GM10266 (cell line): Measurements from ENCODE around the gene FOXO3B.
"Not testable (repeated sequence)": the region's sequence is repeated elsewhere in the genome, so short reads cannot be mapped to it uniquely, and the experiment has no call there.

Experiments
- DNase-seq: peaks from one replicate; pipeline ENCODE4 v3.0.0; 2012; ENCODE audit errors: extremely low spot score
- CTCF ChIP-seq: IDR thresholded peaks from 2 replicates; pipeline ENCODE4 v1.5.1; 2012; ENCODE audit warnings: mild to moderate bottlenecking, low read depth; ENCODE audit not compliant: control insufficient read depth, insufficient read depth; ENCODE audit errors: missing control alignments

Gene FOXO3B

GRCh38 chr17:18681767-18682571 is at the start of gene FOXO3B:
TSS of gene FOXO3B (minus strand) at chr17:18682314. CDS start at chr17:18681651, 663 bp downstream.
- DNase-seq, result peak; percentile 48

GRCh38 chr17:18723509-18723908 is 41.4 kb upstream of the FOXO3B start:
- not testable (repeated sequence) for DNase-seq

DNA sequence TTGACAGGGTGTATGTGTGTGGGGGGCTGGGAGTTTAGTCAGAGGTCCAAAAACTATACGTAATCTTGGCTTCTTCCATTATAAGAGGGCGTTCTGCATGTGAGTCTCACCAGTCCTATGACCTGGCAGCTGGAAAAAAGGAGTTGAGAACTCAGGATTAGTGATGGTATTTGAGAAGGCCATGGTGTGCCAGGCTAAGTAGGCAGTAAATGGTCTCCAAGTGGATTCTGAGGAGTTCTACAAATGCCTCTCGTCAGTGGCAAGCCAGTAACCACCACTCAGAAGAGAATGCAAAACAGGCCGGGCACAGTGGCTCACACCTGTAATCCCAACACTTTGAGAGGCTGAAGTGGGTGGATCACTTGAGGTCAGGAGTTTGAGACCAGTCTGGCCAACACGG is 40.5 kb upstream of the FOXO3B start:
- DNase-seq, result not testable (repeated sequence)

GRCh38 chr17:18721775-18722547 is 39.8 kb upstream of the FOXO3B start:
- not testable (repeated sequence) for DNase-seq

GRCh38 chr17:18719428-18720110 is 37.5 kb upstream of the FOXO3B start:
- not testable (repeated sequence) for DNase-seq

GRCh38 chr17:18718643-18719427 is 36.7 kb upstream of the FOXO3B start:
- not testable (repeated sequence) for DNase-seq

DNA sequence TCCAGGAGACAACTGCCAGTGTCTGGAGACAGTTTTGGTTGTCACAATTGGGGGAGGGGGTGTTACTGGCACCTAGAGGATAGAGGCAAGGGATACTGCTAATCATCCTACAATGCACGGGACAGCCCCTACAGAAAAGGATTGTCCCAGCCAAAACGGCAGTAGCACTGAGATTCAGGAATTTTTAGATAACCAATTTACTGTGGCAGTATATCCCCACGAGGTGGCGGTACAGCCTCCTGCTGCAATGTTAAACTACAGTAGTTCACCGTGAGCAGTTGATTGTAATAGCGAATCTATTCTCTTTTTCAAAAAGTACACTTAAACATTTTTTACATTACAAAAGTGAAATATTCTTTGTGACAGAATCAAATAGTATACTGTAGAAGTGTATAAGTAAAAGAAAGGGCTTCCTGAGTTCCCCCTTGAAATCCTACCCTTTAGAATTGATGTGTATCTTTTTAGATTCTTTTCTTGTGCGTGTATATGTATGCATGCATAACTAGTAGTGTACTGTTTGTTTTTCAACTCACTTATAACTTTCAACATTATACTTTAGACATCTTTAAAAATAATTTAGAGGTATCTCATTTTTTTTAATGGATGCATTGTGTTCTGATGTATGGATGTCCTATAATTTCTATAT is 30.4 kb upstream of the FOXO3B start:
- peak; percentile 49 for TF ChIP-seq CTCF
- not testable (repeated sequence) for DNase-seq

- DNase-seq, result not testable (repeated sequence)
Measured at GRCh38 chr17:18708215-18708614, 26.1 kb upstream of the FOXO3B start.

DNA sequence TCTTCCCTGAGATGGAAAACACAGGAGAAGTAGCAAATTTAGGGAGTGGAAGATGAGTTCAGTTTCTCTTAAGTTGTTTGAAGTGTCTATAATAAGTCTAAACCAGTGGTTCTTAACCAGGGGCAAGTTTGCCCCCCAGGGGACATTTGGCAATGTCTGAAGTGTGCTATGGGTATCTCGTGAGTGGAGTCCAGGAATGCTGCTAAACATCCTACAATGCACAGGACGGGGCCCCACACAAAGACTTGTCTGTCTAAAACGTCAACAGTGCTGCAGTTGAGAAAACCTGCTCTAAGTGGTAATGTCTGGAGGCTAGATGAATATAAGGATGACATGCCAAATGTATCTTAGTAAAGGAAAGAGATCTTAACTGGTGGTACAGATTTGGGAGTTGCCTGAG is 23.8 kb upstream of the FOXO3B start:
- not testable (repeated sequence) for DNase-seq

GRCh38 chr17:18698473-18699103 is 16.5 kb upstream of the FOXO3B start:
- DNase-seq, result not testable (repeated sequence)

DNA sequence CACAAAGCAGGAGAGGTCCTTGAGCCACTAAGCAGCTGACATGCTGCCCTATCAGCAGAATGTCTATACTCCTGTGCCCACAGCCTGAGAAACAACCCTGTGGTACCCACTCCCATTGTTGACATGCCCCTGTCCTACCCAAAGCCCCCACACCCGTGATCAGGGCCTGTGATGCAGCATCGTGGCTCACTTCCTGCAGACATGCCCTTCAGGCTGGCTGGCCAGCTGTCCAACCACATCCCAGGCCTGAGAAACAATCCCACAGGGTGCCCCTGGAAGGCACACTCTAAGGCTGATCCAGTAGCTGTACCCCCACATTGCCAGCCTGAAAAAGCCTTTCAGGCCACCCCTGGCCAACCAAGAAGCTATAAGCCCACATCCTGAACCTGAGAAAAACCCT is 13.0 kb upstream of the FOXO3B start:
- not testable (repeated sequence) for DNase-seq

- DNase-seq, result not testable (repeated sequence)
Measured at GRCh38 chr17:18682668-18683067, 554 bp upstream of the FOXO3B start.

- DNase-seq, result not testable (repeated sequence)
Measured at GRCh38 chr17:18677381-18677780, 4.7 kb downstream of the FOXO3B start.

DNA sequence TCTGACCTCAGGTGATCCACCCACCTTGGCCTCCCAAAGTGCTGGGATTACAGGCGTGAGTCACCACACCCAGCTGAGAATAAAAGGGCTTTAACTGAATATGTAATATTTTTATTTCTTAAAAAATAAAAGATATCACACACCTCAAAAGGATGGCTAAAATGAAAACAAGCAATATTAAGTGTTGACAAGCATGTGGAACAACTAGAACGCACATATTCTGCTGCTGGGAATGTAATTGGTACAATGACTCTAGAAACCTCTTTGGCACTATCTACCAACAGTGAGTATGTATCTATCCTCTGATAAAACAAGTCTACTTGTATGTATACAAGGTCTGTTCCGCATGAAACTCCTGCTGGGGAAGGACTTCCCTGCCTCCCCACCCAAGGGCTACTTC is 5.2 kb downstream of the FOXO3B start:
- DNase-seq, result not testable (repeated sequence)

GRCh38 chr17:18672395-18673227 is 9.5 kb downstream of the FOXO3B start:
- DNase-seq, result not testable (repeated sequence)

GRCh38 chr17:18668625-18669024 is 13.5 kb downstream of the FOXO3B start:
- DNase-seq, result not testable (repeated sequence)

DNA sequence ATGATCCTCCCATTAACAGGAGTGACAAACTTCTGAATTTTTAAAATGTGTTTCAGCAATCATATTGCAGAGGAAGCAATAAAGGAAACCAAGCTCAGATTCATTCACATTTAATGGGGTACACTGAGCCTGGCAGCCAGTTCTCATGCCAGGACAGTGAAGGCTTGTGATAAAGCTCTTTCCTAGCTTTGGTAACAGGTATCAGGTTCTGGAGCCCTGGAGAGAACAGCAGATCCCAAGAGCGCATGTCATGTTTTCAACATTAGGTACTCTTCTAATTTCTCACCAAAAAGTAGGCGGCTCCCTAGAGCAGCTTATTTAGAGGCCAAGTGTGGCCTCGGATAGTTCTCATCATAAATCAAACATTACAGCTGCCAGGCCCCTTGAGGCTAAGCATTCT is 14.6 kb downstream of the FOXO3B start:
- not testable (repeated sequence) for DNase-seq
